ENCODE data around the gene PATJ. TPM values are rescaled to one million over a fixed set of nuclear protein-coding genes. Genes with fewer than 3 reads are reported as not detected.

PATJ gene
- total RNA-seq, 1 experiment from 2014 or later: 48.8 TPM

- TF ChIP-seq REST (IDR thresholded peaks at IDR 0.05; ENCODE audit: low read depth) (no peak), CEBPB (IDR thresholded peaks at IDR 0.05; ENCODE audit: low read depth) (peak; percentile 50; the same call in 1 of the 2 replicates), ZBTB33 (IDR thresholded peaks at IDR 0.05; ENCODE audit: extremely low read depth, insufficient replicate concordance, low read length) (no peak), RAD21 (IDR thresholded peaks at IDR 0.05; ENCODE audit: low read depth) (no peak), ZFX (IDR thresholded peaks at IDR 0.05) (no peak), SIN3A (IDR thresholded peaks at IDR 0.05; ENCODE audit: low read depth) (peak; percentile 57; the same call in 1 of the 2 replicates), SP1 (IDR thresholded peaks at IDR 0.05; ENCODE audit: low read depth) (peak; percentile 79), POLR2AphosphoS5 (IDR thresholded peaks at IDR 0.05; ENCODE audit: low read depth, low read length) (no peak), EGR1 (IDR thresholded peaks at IDR 0.05; ENCODE audit: low read depth) (no peak)
Observed at GRCh38 chr1:61754545-61754944, 12.3 kb downstream of the PATJ start (continued).

GRCh38 chr1:61756773-61757172, 14.5 kb downstream of the PATJ start:
- Histone ChIP-seq H3K27me3 (ENCODE audit: insufficient read depth, low read length) (no peaks in the 10 kb centered on the region), H3K9me2 (ENCODE audit: insufficient read depth) (no peaks in the 10 kb centered on the region), H3K4me3 (replicated peaks in 1 of 2; ENCODE audit: low read depth in 1 of 2, low read length in 2 of 2) (no peak overlapping the region), H4K20me1 (ENCODE audit: insufficient read depth) (no peaks in the 10 kb centered on the region), H3K36me3 (ENCODE audit: control insufficient read depth in 1 of 2, insufficient read depth in 2 of 2, low read length in 2 of 2) (no peaks in the 10 kb centered on the region), H3K79me2 (ENCODE audit: insufficient read depth, low read length) (peaks cover 88% of the 10 kb centered on the region), H3K4me1 (ENCODE audit: control insufficient read depth in 1 of 2, insufficient read depth in 2 of 2, low read length in 2 of 2) (peaks cover 23 to 32% of the 10 kb centered on the region in 2 experiments), H3K9ac (ENCODE audit: low read length) (no peak overlapping the region), H2AFZ (ENCODE audit: low read depth, low read length, poor library complexity, severe bottlenecking) (no peak overlapping the region), H3K9me3 (ENCODE audit: control insufficient read depth in 1 of 2, insufficient read depth in 1 of 2, low read depth in 1 of 2, low read length in 2 of 2) (no peaks in the 10 kb centered on the region), H3K4me2 (ENCODE audit: low read length) (no peak overlapping the region), H3K27ac (ENCODE audit: low read depth, low read length) (no peak overlapping the region)
- no peak for DNase-seq (ENCODE audit: low read depth, low spot score)
- ATAC-seq: no peak
- RAD21 ChIA-PET (ENCODE audit: low non-redundant PET in 1 of 2, low total read pairs in 2 of 2, uncharacterized antibody in 2 of 2, unreplicated experiment in 2 of 2): no interaction called here
- BruUV-seq (replicated peaks): no TSS peak
- POLR2A ChIA-PET: no interaction called here
- CTCF ChIA-PET: no interaction called here
- intact Hi-C loops (cut with micrococcal nuclease): no loop called here
- TF ChIP-seq ELF1 (IDR thresholded peaks at IDR 0.05; ENCODE audit: borderline replicate concordance, low read depth) (no peak), YY1 (IDR thresholded peaks at IDR 0.05; ENCODE audit: extremely low read depth, insufficient replicate concordance, low read depth, low read length) (no peak), EZH2phosphoT487 (IDR thresholded peaks at IDR 0.05; ENCODE audit: borderline replicate concordance) (no peak), RAD21 (IDR thresholded peaks at IDR 0.05; ENCODE audit: low read depth) (no peak), POLR2A (IDR thresholded peaks at IDR 0.05; ENCODE audit: borderline replicate concordance, extremely low read depth, insufficient read depth, insufficient read length) (no peak), TCF7L2 (IDR thresholded peaks at IDR 0.05; ENCODE audit: borderline replicate concordance, extremely low read depth, insufficient read depth, insufficient read length) (no peak), MAX (IDR thresholded peaks at IDR 0.05) (no peak), REST (IDR thresholded peaks at IDR 0.05; ENCODE audit: low read depth) (no peak)
